HepG2 (cell line): ENCODE measurements around the gene COL9A3. TPM values are rescaled to one million over a fixed set of nuclear protein-coding genes. Genes with fewer than 3 reads are reported as not detected.

Source experiments
- ATAC-seq: fragments of 200-7000 bp; cut with Tn5 transposase; 3 replicates; pipeline ENCODE4 v1.9.1; 2020; ENCODE audit warnings: mild to moderate bottlenecking, moderate library complexity
- BruUV-seq: library from RNA; stranded (reverse); fragments of 400-500 nt; replicated peaks from 2 replicates; lab custom pipeline; 2021; lab: Mats Ljungman, UMichigan
- CTCF ChIA-PET: fragments of 300-600 bp; formaldehyde crosslinking; extraction: SDS; loops from one replicate; lab custom pipeline; 2021; ENCODE audit warnings: low total read pairs, inconsistent platforms, low intra/inter-chr PET ratio; lab: Yijun Ruan, JAX
- POLR2A ChIA-PET: fragments of 350-600 bp; sonication (Branson Sonifier 250); formaldehyde crosslinking; loops from one replicate; lab custom pipeline; 2020; ENCODE audit warnings: antibody characterized with exemption, inconsistent platforms; lab: Yijun Ruan, JAX
- DNase-seq: peaks from one replicate; pipeline ENCODE4 v3.0.0-alpha.2; 2015; ENCODE audit warnings: low spot score
- FAIRE-seq: peaks from 3 replicates; lab custom pipeline; 2011; peaks lifted over from hg19 to GRCh38; lab: Jason Lieb, UNC
- H2AFZ ChIP-seq: one replicate; pipeline ENCODE4 v1.6.1; 2011; ENCODE audit warnings: low read length, inconsistent platforms
- H3K27ac ChIP-seq: fragments of 300-600 bp; 3 replicates; pipeline ENCODE4 v1.8.0; 2011; ENCODE audit warnings: mixed run types, mild to moderate bottlenecking, mixed read lengths, low read length, inconsistent platforms; ENCODE audit not compliant: insufficient read depth; ENCODE audit errors: extremely low read length
- H3K27me3 ChIP-seq, 2 experiments: fragments of 200-600 bp in 1 of 2; 2 replicates in 1 of 2; 3 replicates in 1 of 2; pipeline versions ENCODE4 v1.6.0 to v1.8.0; 2011; ENCODE audit warnings: low read length in 2 of 2, mild to moderate bottlenecking in 2 of 2, moderate library complexity in 2 of 2, inconsistent platforms in 1 of 2; ENCODE audit not compliant: insufficient read depth in 2 of 2, control insufficient read depth in 1 of 2
- H3K36me3 ChIP-seq, 2 experiments: fragments of 200-600 bp in 1 of 2; replicated peaks in 1 of 2; 2 replicates in 1 of 2; 3 replicates in 1 of 2; pipeline versions ENCODE4 v1.5.1 to v1.8.0; 2011; ENCODE audit warnings: low read length in 2 of 2, inconsistent platforms in 1 of 2; ENCODE audit not compliant: insufficient read depth in 2 of 2, control insufficient read depth in 1 of 2
- H3K4me1 ChIP-seq: 2 replicates; pipeline ENCODE4 v1.5.1; 2012; ENCODE audit warnings: low read length, inconsistent platforms; ENCODE audit not compliant: insufficient read depth
- H3K4me2 ChIP-seq: 2 replicates; pipeline ENCODE4 v1.6.0; 2011; ENCODE audit warnings: low read depth, low read length, inconsistent platforms
- H3K4me3 ChIP-seq, 3 experiments: fragments of 200-600 bp in 1 of 3; sonication (generic), shearing (Covaris generic) in 1 of 3; replicated peaks in 1 of 3; 2 replicates each; pipeline ENCODE4 v1.5.1; 2011 to 2016; ENCODE audit warnings: low read length in 3 of 3, inconsistent platforms in 2 of 3, low read depth in 2 of 3, mild to moderate bottlenecking in 2 of 3, control low read depth in 1 of 3, mixed read lengths in 1 of 3; ENCODE audit not compliant: insufficient read depth in 1 of 3
- H3K79me2 ChIP-seq: one replicate; pipeline ENCODE4 v1.6.1; 2011; ENCODE audit warnings: low read length, inconsistent platforms; ENCODE audit not compliant: insufficient read depth
- H3K9ac ChIP-seq: 2 replicates; pipeline ENCODE4 v1.6.0; 2011; ENCODE audit warnings: mild to moderate bottlenecking, low read depth, low read length, inconsistent platforms; ENCODE audit not compliant: insufficient read depth
- H3K9me3 ChIP-seq: 2 replicates; pipeline ENCODE4 v1.5.1; 2012; ENCODE audit warnings: mild to moderate bottlenecking, low read length
- H4K20me1 ChIP-seq: 2 replicates; pipeline ENCODE4 v1.6.0; 2011; ENCODE audit warnings: inconsistent platforms, mild to moderate bottlenecking, low read length, moderate library complexity; ENCODE audit not compliant: insufficient read depth
- AGO2 ChIP-seq: fragments of 200-400 bp; formaldehyde crosslinking; optimal IDR thresholded peaks from 2 replicates; pipeline ENCODE3; 2017; ENCODE audit warnings: mild to moderate bottlenecking, low read depth, low read length, moderate library complexity
- CENPX ChIP-seq: sonication (generic); formaldehyde crosslinking; IDR thresholded peaks from 2 replicates; pipeline ENCODE4 v1.9.0; 2021; ENCODE audit warnings: mild to moderate bottlenecking, missing genetic modification reagents, moderate library complexity
- PAF1 ChIP-seq: IDR thresholded peaks from 2 replicates; pipeline ENCODE4 v1.6.1; 2016; ENCODE audit warnings: missing genetic modification reagents, missing compliant biosample characterization
- PRMT3 ChIP-seq: sonication (generic); formaldehyde crosslinking; IDR thresholded peaks from 2 replicates; pipeline ENCODE4 v1.8.1; 2022; ENCODE audit warnings: low read depth, mild to moderate bottlenecking, moderate library complexity, missing genetic modification reagents, borderline replicate concordance
- RAD51 ChIP-seq: fragments of 450-650 bp; IDR thresholded peaks from 2 replicates; pipeline ENCODE4 v1.6.1; 2016; ENCODE audit warnings: borderline replicate concordance
- RBM39 ChIP-seq: fragments of 200-400 bp; formaldehyde crosslinking; IDR thresholded peaks from one replicate; pipeline ENCODE4 v1.6.1; 2018; ENCODE audit warnings: antibody characterized with exemption, mild to moderate bottlenecking, low read depth, low read length; ENCODE audit not compliant: poor library complexity, severe bottlenecking
- TEAD3 ChIP-seq: optimal IDR thresholded peaks from 2 replicates; pipeline ENCODE3; 2016; ENCODE audit warnings: borderline replicate concordance
- ZNF101 ChIP-seq: sonication (generic); formaldehyde crosslinking; IDR thresholded peaks from 2 replicates; pipeline ENCODE4 v1.4.0; 2020; ENCODE audit warnings: mild to moderate bottlenecking, low read depth, missing genetic modification reagents, borderline replicate concordance
- ZNF407 ChIP-seq: sonication (generic); formaldehyde crosslinking; IDR thresholded peaks from one replicate; pipeline ENCODE4 v1.5.1; 2020; ENCODE audit warnings: mild to moderate bottlenecking, missing genetic modification reagents; ENCODE audit errors: not compliant biosample characterization
- ZNF501 ChIP-seq: sonication (generic); formaldehyde crosslinking; IDR thresholded peaks from 2 replicates; pipeline ENCODE4 v1.5.1; 2020; ENCODE audit warnings: mild to moderate bottlenecking, moderate library complexity, missing genetic modification reagents
- WGBS: methylation state at CpG from one replicate; pipeline ENCODE4 v1.1.6; 2017; ENCODE audit warnings: low lambda C conversion rate; 5-methylcytosine and 5-hydroxymethylcytosine counted together
- in situ Hi-C: cut with HindIII; loops from 2 replicates; pipeline ENCODE4 v1.10.0; 2017; ENCODE audit warnings: low pct_unique_long_range_greater_than_20kb; ENCODE audit not compliant: extremely low pct_ligation_motif_present
- intact Hi-C: fragments of 100-400 bp; cut with micrococcal nuclease; formaldehyde crosslinking; loops from one replicate; pipeline ENCODE4 v1.10.0; 2022; ENCODE audit not compliant: unreplicated experiment
- polyA plus RNA-seq, 8 experiments: library from polyadenylated mRNA; depleted of rRNA in 3 of 8; stranded (reverse) in 7 of 8; unstranded in 1 of 8; fragments of >200 nt; fragmentation: Illumina TruSeq in 4 of 8; extraction: Trizol in 4 of 8; gene quantifications; 2 replicates each; pipeline versions ENCODE4 v1.2.1 to v1.2.3, GENCODE V29; 2011 to 2016; ENCODE audit warnings: low read depth in 4 of 8, missing spikeins in 1 of 8, mixed read lengths in 1 of 8; ENCODE audit not compliant: insufficient read depth in 1 of 8
- total RNA-seq, 5 experiments: library from RNA; depleted of rRNA; stranded (reverse); fragments of >200 nt; fragmentation: Illumina TruSeq; extraction: Trizol; gene quantifications; 2 replicates each; pipeline ENCODE4 v1.2.3, GENCODE V29; 2016; ENCODE audit warnings: low read depth in 1 of 5

The COL9A3 gene
- total and polyA plus RNA-seq, 2 of the 13 experiments (the other 11 are each of a cell fraction or from before 2014, with no cell fraction given), result 155 to 204 TPM

DNA sequence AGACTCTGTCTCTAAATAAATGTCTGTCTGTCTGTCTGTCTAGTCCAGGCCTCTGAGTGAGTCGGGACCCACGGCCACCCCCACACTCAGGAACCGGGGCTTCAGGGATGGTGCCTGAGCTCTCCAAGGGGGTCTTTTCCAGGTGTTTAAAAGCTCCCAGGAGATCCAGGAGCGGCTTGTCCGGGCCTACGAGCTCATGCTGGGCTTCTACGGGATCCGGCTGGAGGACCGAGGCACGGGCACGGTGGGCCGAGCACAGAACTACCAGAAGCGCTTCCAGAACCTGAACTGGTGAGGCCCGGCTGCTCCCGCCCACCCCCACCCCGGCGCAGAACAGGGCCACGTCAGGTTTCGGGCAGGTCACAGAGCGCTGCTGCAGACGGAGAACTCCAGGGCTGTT, 5.5 kb upstream of the COL9A3 start:
- Histone ChIP-seq H3K27me3 (no peaks in the 10 kb centered on the region), H3K4me2 (no peak overlapping the region), H3K27ac (no peak overlapping the region), H3K4me1 (peaks cover 37% of the 10 kb centered on the region), H3K9ac (no peak overlapping the region), H3K9me3 (no peaks in the 10 kb centered on the region), H3K79me2 (peaks cover 14% of the 10 kb centered on the region), H4K20me1 (peaks cover 14% of the 10 kb centered on the region; the same call in 1 of the 2 replicates), H3K4me3 (no peak overlapping the region), H2AFZ (no peak overlapping the region)
- intact Hi-C loops (no loop called here), in situ Hi-C loops (no loop called here)
- no peak for ATAC-seq
- ChIA-PET CTCF (no interaction called here), POLR2A (interaction anchor here (1.4 kb wide), 1 partner anchor 11 kb away, joined by 8 read pairs; no protein-coding TSS in a partner anchor)
- DNase-seq, result no peak
- BruUV-seq, result no TSS peak
- WGBS, result 97% methylated on average over 21 of the region's 21 CpGs
- no peak for FAIRE-seq
- TF ChIP-seq AGO2 (peak; percentile 17), ZNF501 (CRISPR knock-in tag) (0 out of 2 replicates have a peak, but pooled peaks have one; percentile 27), PRMT3 (CRISPR knock-in tag) (no peak), RAD51 (no peak)
- TF ChIP-seq, all 625 proteins: peak for 2
- H3K36me3 ChIP-seq, result peaks cover 45 to 68% of the 10 kb centered on the region in 2 experiments

DNA sequence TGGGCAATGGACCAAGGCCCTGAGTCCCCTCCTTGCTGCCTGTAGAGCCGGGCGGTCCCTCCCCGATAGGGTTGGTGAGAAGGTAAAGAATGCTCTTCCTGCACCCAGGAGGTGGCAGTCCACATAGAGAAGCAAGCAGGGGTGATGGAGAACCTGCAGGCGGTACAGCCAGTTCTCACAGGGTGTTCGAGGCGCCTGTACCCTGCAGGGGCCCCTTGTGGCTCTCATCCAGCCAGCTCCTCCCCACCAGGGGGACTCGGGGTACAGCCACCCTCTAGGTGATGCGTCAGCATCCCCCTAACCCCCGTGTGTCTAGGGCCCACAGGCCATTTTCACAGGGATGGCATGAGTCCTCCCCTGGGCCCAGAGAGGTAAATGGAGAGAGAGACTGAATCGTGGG, 5.1 kb upstream of the COL9A3 start:
- Histone ChIP-seq H3K4me1 (peaks cover 35% of the 10 kb centered on the region), H3K4me3 (no peak overlapping the region), H2AFZ (no peak overlapping the region), H3K27ac (no peak overlapping the region), H4K20me1 (peaks cover 10% of the 10 kb centered on the region; the same call in 1 of the 2 replicates), H3K9me3 (no peaks in the 10 kb centered on the region), H3K4me2 (no peak overlapping the region), H3K36me3 (peaks cover 43 to 65% of the 10 kb centered on the region in 2 experiments), H3K79me2 (peaks cover 10% of the 10 kb centered on the region), H3K27me3 (no peaks in the 10 kb centered on the region), H3K9ac (no peak overlapping the region)
- BruUV-seq, result no TSS peak
- ATAC-seq (no peak), DNase-seq (no peak), FAIRE-seq (no peak)
- 96% methylated on average over 9 of the region's 10 CpGs for WGBS
- intact Hi-C loops, result no loop called here
- POLR2A ChIA-PET, result interaction anchor here (1.3 to 1.4 kb wide), 2 partner anchors 11 to 18 kb away, joined by 3 to 8 read pairs; no protein-coding TSS in a partner anchor
- CTCF ChIA-PET, result no interaction called here
- in situ Hi-C loops, result no loop called here
- peak; percentile 52 for TF ChIP-seq AGO2
- TF ChIP-seq RBM39, result peak; percentile 5
- no peak for TF ChIP-seq ZNF407
- no peak for TF ChIP-seq ZNF101 (CRISPR knock-in tag)
- TF ChIP-seq TEAD3 (CRISPR knock-in tag), result no peak
- 0 out of 2 replicates have a peak, but pooled peaks have one; percentile 30 for TF ChIP-seq PAF1
- no peak for TF ChIP-seq CENPX (CRISPR knock-in tag)
